Measurements from ENCODE around the gene ARPC2. TPM values are rescaled to one million over a fixed set of nuclear protein-coding genes. Genes with fewer than 3 reads are reported as not detected.

ARPC2 gene
- polyA plus RNA-seq, 1 experiment = 831 TPM

DNA sequence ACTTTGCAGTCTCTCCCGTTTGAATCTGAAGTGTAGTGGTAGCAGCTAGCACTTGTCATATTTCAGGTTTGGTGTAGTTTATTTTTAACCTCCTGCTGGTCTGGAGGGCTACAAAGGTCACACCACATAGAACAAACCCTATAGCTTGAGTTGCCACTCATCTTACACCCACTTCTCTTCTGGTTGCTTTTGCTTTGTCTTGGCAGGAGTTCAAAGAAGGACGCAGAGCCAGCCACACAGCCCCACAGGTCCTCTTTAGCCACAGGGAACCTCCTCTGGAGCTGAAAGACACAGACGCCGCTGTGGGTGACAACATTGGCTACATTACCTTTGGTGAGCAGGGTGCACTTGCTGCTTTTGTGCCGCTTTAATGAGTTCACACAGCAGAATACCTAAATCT lies 28.2 kb downstream of the ARPC2 start:
- Histone ChIP-seq H3K27me3 (ENCODE audit: control insufficient read depth, insufficient read depth, low read length) (no peaks in the 10 kb centered on the region), H3K36me3 (ENCODE audit: control insufficient read depth, insufficient read depth, low read length) (peaks cover 47% of the 10 kb centered on the region), H3K4me3 (ENCODE audit: low read depth, low read length) (no peak overlapping the region)
- ChIA-PET CTCF (no interaction called here), POLR2A (no interaction called here)
- TF ChIP-seq, protein P1, sequence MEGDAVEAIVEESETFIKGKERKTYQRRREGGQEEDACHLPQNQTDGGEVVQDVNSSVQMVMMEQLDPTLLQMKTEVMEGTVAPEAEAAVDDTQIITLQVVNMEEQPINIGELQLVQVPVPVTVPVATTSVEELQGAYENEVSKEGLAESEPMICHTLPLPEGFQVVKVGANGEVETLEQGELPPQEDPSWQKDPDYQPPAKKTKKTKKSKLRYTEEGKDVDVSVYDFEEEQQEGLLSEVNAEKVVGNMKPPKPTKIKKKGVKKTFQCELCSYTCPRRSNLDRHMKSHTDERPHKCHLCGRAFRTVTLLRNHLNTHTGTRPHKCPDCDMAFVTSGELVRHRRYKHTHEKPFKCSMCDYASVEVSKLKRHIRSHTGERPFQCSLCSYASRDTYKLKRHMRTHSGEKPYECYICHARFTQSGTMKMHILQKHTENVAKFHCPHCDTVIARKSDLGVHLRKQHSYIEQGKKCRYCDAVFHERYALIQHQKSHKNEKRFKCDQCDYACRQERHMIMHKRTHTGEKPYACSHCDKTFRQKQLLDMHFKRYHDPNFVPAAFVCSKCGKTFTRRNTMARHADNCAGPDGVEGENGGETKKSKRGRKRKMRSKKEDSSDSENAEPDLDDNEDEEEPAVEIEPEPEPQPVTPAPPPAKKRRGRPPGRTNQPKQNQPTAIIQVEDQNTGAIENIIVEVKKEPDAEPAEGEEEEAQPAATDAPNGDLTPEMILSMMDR (IDR thresholded peaks at IDR 0.05; ENCODE audit: insufficient read depth, low read depth, low read length) = no peak
- no peak for DNase-seq (ENCODE audit: low read depth)

DNA sequence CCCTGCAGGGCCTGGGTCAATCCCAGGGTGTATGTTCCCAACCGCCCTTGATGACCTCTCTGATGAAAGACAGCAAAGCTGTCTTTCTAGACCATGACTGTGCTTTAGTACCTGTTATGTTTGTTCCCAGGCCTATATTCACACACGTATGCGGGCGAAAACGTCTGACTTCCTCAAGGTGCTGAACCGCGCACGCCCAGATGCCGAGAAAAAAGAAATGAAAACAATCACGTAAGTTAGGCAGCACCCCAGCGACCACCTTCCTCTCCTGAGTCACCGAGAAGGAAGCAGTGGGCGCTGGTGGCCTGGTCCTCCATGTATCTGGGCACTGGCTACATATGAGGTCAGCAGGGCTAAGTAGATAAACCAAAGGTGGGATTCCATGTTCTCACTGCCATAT lies 32.7 kb downstream of the ARPC2 start:
- Histone ChIP-seq H3K36me3 (ENCODE audit: control insufficient read depth, insufficient read depth, low read length) (peaks cover 49% of the 10 kb centered on the region), H3K4me3 (ENCODE audit: low read depth, low read length) (no peak overlapping the region), H3K27me3 (ENCODE audit: control insufficient read depth, insufficient read depth, low read length) (no peaks in the 10 kb centered on the region)
- ChIA-PET CTCF (no interaction called here), POLR2A (no interaction called here)
- DNase-seq (ENCODE audit: low read depth) = no peak
- TF ChIP-seq, protein P1 (IDR thresholded peaks at IDR 0.05; ENCODE audit: insufficient read depth, low read depth, low read length) = no peak

DNA sequence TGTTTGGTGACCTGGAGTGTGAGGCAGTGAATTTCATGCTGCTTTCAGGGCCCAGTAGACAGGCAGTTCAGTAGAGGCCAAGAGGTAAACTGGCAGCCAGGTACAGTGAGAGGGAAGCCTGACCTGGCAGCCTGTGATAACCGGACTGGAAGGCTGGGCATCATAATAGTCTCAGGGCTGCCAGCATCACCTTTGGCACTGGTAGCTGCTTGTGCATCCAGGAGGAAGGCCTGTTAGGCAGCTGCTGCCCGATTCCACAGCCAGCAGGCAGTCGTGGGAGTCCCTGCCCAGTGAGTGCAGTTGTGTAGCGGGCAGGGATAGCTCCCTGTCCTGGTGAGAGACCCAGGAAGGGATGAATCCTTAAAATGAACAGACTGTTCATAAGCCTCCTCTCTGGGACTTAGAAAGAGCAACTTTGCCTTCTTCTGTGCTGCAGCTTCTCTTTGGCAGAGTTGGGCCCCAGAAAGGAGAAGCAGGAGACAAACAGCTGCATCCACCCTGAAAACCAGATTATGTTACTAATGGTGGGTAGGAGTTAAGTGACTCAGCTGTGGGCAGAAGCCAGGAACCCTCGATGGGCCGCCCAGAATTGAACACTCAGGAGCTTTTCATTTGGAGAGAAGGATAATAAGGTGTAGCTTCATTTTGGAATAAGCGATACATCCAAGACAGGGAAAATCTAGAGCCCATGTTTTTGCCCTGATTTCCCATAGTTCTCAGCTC lies 35.7 kb downstream of the ARPC2 start:
- ChIA-PET CTCF (interaction anchor here (1.0 to 1.9 kb wide), 3 partner anchors 11 to 65 kb away, joined by 3 to 5 read pairs (median 5); partner anchors contain the start of genes AAMP and PNKD), POLR2A (no interaction called here)
- H3K27me3 ChIP-seq (ENCODE audit: control insufficient read depth, insufficient read depth, low read length) = no peaks in the 10 kb centered on the region
- H3K4me3 ChIP-seq (ENCODE audit: low read depth, low read length) = no peak overlapping the region
- peaks cover 37% of the 10 kb centered on the region for H3K36me3 ChIP-seq (ENCODE audit: control insufficient read depth, insufficient read depth, low read length)
- no peak for DNase-seq (ENCODE audit: low read depth)
- TF ChIP-seq, protein P1 (IDR thresholded peaks at IDR 0.05; ENCODE audit: insufficient read depth, low read depth, low read length) = no peak

DNA sequence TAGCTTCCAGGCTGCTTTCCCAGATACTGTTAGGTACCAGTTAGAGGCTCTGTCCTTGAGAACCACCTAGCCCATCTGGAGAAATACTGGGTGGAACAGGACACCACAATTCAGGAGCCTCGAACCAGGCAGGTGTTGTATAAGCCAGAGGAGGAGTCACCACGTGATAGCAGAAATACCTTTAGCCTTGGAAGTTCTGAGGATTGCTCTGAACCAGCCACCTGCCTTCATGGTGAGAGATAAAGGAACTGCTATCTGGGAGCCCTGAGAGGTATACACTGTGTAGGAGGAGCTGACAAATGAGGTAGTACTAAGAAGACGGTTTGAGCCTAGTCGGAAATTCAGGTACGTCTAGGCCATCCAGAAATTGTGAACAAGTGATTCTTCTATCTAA lies 36.2 kb downstream of the ARPC2 start:
- Histone ChIP-seq H3K27me3 (ENCODE audit: control insufficient read depth, insufficient read depth, low read length) (no peaks in the 10 kb centered on the region), H3K4me3 (ENCODE audit: low read depth, low read length) (no peak overlapping the region), H3K36me3 (ENCODE audit: control insufficient read depth, insufficient read depth, low read length) (peaks cover 36% of the 10 kb centered on the region)
- DNase-seq (ENCODE audit: low read depth) = no peak
- ChIA-PET CTCF (interaction anchor here (1.0 to 1.9 kb wide), 2 partner anchors 11 to 66 kb away, joined by 5 read pairs; no protein-coding TSS in a partner anchor), POLR2A (no interaction called here)
- TF ChIP-seq, protein P1 (IDR thresholded peaks at IDR 0.05; ENCODE audit: insufficient read depth, low read depth, low read length) = no peak

DNA sequence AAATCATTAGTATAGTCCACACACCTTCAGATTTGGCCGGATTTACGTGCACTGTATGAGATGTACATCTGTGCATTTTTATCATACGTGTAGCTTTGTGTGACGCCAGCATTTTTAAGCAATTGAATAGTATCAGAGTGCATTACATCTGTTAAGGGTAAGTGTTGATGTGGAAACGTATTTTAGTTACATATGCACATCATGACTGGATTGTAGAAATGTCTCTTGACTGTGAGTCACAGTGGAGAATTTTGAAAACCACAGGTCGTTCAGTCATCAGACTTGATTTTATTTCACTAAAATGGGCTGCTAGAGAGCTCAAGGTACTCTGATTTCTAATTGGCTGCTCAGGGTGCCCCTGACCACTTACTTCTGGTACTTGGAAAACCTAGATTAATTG lies 38.5 kb downstream of the ARPC2 start:
- ChIA-PET CTCF (interaction anchor here (0.5 to 1.8 kb wide), 5 partner anchors 8 to 470 kb away, joined by 3 to 5 read pairs (median 3); partner anchors contain the start of genes AAMP and PNKD), POLR2A (interaction anchor here (0.5 kb wide), 1 partner anchor 141 kb away, joined by 3 read pairs; no protein-coding TSS in a partner anchor)
- DNase-seq (ENCODE audit: low read depth) = no peak
- Histone ChIP-seq H3K4me3 (ENCODE audit: low read depth, low read length) (no peak overlapping the region), H3K36me3 (ENCODE audit: control insufficient read depth, insufficient read depth, low read length) (peaks cover 20% of the 10 kb centered on the region), H3K27me3 (ENCODE audit: control insufficient read depth, insufficient read depth, low read length) (no peaks in the 10 kb centered on the region)
- TF ChIP-seq, protein P1 (IDR thresholded peaks at IDR 0.05; ENCODE audit: insufficient read depth, low read depth, low read length) = no peak

All from BJ (cell line).